SK-N-MC (cell line): ENCODE results near the gene LRRC52.

Experiments
- FOXP2 ChIP-seq: optimal IDR thresholded peaks from 2 replicates; pipeline ENCODE3; 2011; ENCODE audit warnings: mild to moderate bottlenecking, moderate library complexity; ENCODE audit not compliant: insufficient read depth; ENCODE audit errors: extremely low read length, control extremely low read depth
- POLR2AphosphoS5 ChIP-seq: IDR thresholded peaks from 2 replicates; pipeline ENCODE4 v1.6.1; 2012; ENCODE audit warnings: mild to moderate bottlenecking, low read depth, low read length, borderline replicate concordance

GRCh38 chr1:165595246-165595938, 51.6 kb downstream of the LRRC52 start:
- TF ChIP-seq POLR2AphosphoS5 = no peak
- TF ChIP-seq FOXP2 = no peak
